Gastroesophageal sphincter (tissue), 3 donors: ENCODE measurements around the gene LRRC53.

Experiments used
- CTCF ChIP-seq, 4 experiments: fragments of 200-600 bp in 2 of 4; fragments of 450-650 bp in 2 of 4; sonication (generic) in 1 of 4; IDR thresholded peaks; one replicate each; pipeline ENCODE4 v1.5.1; 2017 to 2019; ENCODE audit warnings: antibody characterized with exemption in 4 of 4, mild to moderate bottlenecking in 2 of 4, moderate library complexity in 2 of 4
- EP300 ChIP-seq: sonication (generic); formaldehyde crosslinking; IDR thresholded peaks from one replicate; pipeline ENCODE4 v1.6.1; 2017; ENCODE audit warnings: antibody characterized with exemption, mild to moderate bottlenecking
- POLR2A ChIP-seq, 2 donors: fragments of 450-650 bp; IDR thresholded peaks; one replicate each; pipeline ENCODE4 v1.6.1; 2017; ENCODE audit warnings: antibody characterized with exemption in 2 of 2, mild to moderate bottlenecking in 2 of 2, moderate library complexity in 1 of 2
- POLR2AphosphoS5 ChIP-seq: sonication (generic); formaldehyde crosslinking; IDR thresholded peaks from one replicate; pipeline ENCODE4 v1.6.1; 2017; ENCODE audit warnings: antibody characterized with exemption

DNA sequence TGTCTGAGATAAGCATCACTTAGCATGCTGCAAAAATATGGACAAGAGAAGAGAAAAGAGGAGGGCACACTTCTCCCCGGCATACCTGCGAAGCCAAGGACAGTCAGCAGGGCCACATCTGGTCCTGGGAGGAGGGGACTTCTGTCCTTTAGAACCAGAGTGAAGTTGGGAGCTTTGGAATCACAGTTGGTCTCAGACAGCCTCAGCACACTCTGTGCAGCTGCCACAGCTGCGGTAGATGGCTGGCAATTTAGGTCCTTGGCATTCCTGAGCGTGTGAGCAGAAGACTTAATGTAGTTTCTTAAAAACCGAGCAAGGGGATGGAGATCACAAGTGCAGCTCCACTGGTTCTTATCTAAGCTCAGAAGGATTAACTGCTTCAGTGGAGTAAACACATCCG is 32.3 kb downstream of the LRRC53 start:
- TF ChIP-seq POLR2A (IDR thresholded peaks at IDR 0.05) (no peak), CTCF (IDR thresholded peaks at IDR 0.05) (no peak), EP300 (no peak), POLR2AphosphoS5 (no peak)
